Tibial nerve (tissue), 3 donors: ENCODE measurements around the gene TMEM156.

Experiments used
- EP300 ChIP-seq, 2 donors: sonication (generic); formaldehyde crosslinking; IDR thresholded peaks; one replicate each; pipeline ENCODE4 v1.6.1; 2017; ENCODE audit warnings: antibody characterized with exemption in 2 of 2, mild to moderate bottlenecking in 1 of 2
- POLR2A ChIP-seq, 2 donors: fragments of 450-650 bp; IDR thresholded peaks; one replicate each; pipeline ENCODE4 v1.6.1; 2017; ENCODE audit warnings: antibody characterized with exemption in 2 of 2, mild to moderate bottlenecking in 2 of 2, moderate library complexity in 2 of 2

GRCh38 chr4:38979081-38979480, 53.1 kb downstream of the TMEM156 start:
- TF ChIP-seq POLR2A (IDR thresholded peaks at IDR 0.05) = no peak
- no peak for TF ChIP-seq EP300 (IDR thresholded peaks at IDR 0.05)
